Tibial nerve (tissue), 4 donors: Measurements from ENCODE around the gene PRKAG2.

ENCODE experiments used
- EP300 ChIP-seq, 2 donors: sonication (generic); formaldehyde crosslinking; IDR thresholded peaks; one replicate each; pipeline ENCODE4 v1.6.1; 2017; ENCODE audit warnings: antibody characterized with exemption in 2 of 2, mild to moderate bottlenecking in 1 of 2
- POLR2A ChIP-seq, 2 donors: fragments of 450-650 bp; IDR thresholded peaks; one replicate each; pipeline ENCODE4 v1.6.1; 2017; ENCODE audit warnings: antibody characterized with exemption in 2 of 2, mild to moderate bottlenecking in 2 of 2, moderate library complexity in 2 of 2
- TF ChIP-seq, protein P1 (sequence below), 5 experiments: fragments of 200-600 bp in 3 of 5; fragments of 450-650 bp in 2 of 5; sonication (generic) in 3 of 5; IDR thresholded peaks; one replicate each; pipeline ENCODE4 v1.5.1; 2016 to 2019; ENCODE audit warnings: antibody characterized with exemption in 5 of 5, mild to moderate bottlenecking in 3 of 5, moderate library complexity in 2 of 5

DNA sequence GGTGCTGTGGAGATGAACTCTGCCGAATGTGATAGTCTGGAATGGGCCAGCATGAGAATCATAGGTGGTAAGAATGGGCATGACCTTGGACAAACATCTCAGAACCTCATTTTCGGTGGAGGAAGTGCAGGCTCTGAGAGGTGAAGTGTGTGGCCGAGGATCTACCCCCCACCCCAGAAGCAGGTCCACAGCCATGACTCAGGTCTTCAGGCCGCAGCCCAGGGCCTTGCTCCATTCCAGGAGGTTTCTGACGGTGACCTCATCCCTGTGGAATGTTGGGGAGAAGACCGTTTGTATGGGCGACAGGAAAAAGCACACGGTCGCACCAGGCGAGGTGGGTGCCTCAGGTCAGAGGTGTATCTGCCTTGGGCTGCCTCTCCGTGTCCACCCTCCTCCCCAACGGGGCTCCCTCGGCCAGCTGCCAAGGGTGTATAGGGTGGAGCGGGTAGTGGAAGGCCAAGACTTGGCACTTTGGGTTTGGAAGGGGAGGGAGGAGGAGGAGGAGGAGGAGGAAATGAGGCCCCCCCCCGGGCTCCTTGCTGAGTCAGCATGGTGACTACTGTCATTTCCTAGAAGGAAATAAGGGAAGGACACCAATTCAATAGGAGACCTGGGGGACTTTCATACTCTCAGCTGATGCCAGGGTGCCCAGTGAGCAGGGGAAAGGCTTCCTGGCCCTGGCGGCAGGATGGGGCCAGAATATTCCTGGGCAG, 189.2 kb downstream of the PRKAG2 start:
- TF ChIP-seq POLR2A (IDR thresholded peaks at IDR 0.05) (no peak), EP300 (IDR thresholded peaks at IDR 0.05) (peak in 1 of 2 donors; percentile 7)
- TF ChIP-seq, protein P1, sequence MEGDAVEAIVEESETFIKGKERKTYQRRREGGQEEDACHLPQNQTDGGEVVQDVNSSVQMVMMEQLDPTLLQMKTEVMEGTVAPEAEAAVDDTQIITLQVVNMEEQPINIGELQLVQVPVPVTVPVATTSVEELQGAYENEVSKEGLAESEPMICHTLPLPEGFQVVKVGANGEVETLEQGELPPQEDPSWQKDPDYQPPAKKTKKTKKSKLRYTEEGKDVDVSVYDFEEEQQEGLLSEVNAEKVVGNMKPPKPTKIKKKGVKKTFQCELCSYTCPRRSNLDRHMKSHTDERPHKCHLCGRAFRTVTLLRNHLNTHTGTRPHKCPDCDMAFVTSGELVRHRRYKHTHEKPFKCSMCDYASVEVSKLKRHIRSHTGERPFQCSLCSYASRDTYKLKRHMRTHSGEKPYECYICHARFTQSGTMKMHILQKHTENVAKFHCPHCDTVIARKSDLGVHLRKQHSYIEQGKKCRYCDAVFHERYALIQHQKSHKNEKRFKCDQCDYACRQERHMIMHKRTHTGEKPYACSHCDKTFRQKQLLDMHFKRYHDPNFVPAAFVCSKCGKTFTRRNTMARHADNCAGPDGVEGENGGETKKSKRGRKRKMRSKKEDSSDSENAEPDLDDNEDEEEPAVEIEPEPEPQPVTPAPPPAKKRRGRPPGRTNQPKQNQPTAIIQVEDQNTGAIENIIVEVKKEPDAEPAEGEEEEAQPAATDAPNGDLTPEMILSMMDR (IDR thresholded peaks at IDR 0.05), result no peak
